ENCODE measurements around the gene NFYA.

GRCh38 chr6:41049521-41049920, 23.3 kb upstream of the NFYA start:
- no peak for TF ChIP-seq CTCF (IDR thresholded peaks at IDR 0.05)
- no peak for TF ChIP-seq POLR2A (IDR thresholded peaks at IDR 0.05)

All from testis (tissue), 2 donors.